GM13977 (cell line): ENCODE measurements around the gene KCNQ4.

Experiments
- DNase-seq: peaks from one replicate; pipeline ENCODE4 v3.0.0; 2012; ENCODE audit warnings: low spot score
- CTCF ChIP-seq: IDR thresholded peaks from 2 replicates; pipeline ENCODE4 v1.5.1; 2012; ENCODE audit warnings: mild to moderate bottlenecking, control low read depth; ENCODE audit not compliant: insufficient read depth; ENCODE audit errors: extremely low read depth, missing control alignments
- in situ Hi-C: fragments of 300-500 bp; cut with MboI; formaldehyde crosslinking; loops from one replicate; pipeline ENCODE4 v1.12.0; 2022; ENCODE audit warnings: low sequenced_read_pairs, low pct_unique_long_range_greater_than_20kb, mixed read lengths, inconsistent platforms; ENCODE audit not compliant: unreplicated experiment

KCNQ4 gene

GRCh38 chr1:40788561-40789341 lies 5.2 kb downstream of the KCNQ4 start:
- in situ Hi-C loops, result loop anchor here (10.0 kb wide), 1 partner anchor 56 kb away; no protein-coding TSS in a partner anchor
- TF ChIP-seq CTCF, result no peak
- no peak for DNase-seq

- no peak for TF ChIP-seq CTCF
- in situ Hi-C loops, result loop anchor here (10.0 kb wide), 1 partner anchor 56 kb away; no protein-coding TSS in a partner anchor
- no peak for DNase-seq
These were observed 5.7 kb downstream of the KCNQ4 start for GRCh38 chr1:40789342-40789598.

DNA sequence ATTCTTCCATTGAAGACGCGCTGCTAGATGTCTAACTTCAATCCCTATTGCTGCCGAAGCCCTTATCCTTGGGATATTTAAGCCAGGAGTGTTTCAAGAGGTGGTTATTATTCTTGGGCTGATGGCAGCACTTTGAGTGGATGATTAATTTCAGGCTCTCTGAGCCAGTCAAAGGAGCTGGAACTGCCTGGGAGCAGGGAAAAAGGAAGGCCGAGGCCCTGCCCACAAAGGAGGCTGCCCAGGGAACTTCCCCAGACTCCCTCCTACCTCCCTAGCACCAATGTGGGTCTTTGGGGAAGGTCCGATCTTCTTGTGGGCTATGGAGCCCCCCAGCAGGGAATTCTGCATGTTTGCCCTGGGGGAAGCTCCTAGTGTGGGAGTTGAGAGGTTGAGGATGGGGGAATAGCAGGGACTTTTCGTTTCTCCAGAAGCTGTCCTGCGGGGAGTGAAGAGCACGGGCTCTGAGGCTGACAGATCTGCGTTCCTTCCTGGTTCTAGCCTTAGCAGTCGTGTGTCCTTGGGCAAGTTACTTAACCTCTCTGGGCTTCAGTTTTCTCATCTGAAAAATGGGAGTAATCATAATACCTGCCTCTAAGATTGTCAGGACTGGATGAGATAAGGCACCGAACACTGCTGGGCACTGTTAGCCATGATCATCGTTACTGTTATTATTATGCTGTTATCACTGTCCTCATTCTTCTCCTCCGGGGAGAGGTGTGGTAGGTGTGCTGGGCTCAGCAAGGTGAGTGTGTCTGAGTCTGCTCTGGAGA lies 6.3 kb downstream of the KCNQ4 start:
- DNase-seq, result no peak
- no peak for TF ChIP-seq CTCF
- in situ Hi-C loops, result loop anchor here (10.0 kb wide), 1 partner anchor 55 kb away; no protein-coding TSS in a partner anchor

GRCh38 chr1:40792036-40792435 lies 8.4 kb downstream of the KCNQ4 start:
- no peak for TF ChIP-seq CTCF
- no peak for DNase-seq
- in situ Hi-C loops, result no loop called here

DNA sequence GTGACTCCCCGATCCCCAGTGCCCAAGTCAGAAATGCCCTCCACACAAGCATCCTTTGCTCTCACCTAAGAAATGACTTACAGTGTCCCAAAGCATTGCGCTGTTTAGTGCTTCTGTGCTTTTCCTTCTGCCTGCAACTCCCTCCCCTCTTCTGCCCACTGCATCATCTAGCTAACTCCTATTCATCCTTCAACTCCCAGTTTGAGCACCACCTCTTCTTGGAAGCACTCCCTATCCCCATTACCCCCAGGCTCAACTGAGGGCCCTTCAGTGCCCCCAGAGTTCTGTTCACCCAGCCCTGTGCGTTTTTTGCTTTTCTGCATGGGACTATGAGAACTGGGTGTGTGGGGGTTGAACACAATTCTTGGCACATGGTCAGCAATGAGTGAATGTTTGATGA lies 10.0 kb downstream of the KCNQ4 start:
- in situ Hi-C loops, result no loop called here
- no peak for TF ChIP-seq CTCF
- no peak for DNase-seq

- no peak for TF ChIP-seq CTCF
- no peak for DNase-seq
- in situ Hi-C loops, result no loop called here
These were observed 10.5 kb downstream of the KCNQ4 start for GRCh38 chr1:40794048-40794447.
